B cell (primary cell): ENCODE data around the gene ADCY2. TPM values are rescaled to one million over a fixed set of nuclear protein-coding genes. Genes with fewer than 3 reads are reported as not detected.

Experiments
- ATAC-seq: fragments of 200-7000 bp; cut with Tn5 transposase; one replicate; pipeline ENCODE4 v1.10.0; 2021; ENCODE audit warnings: low read depth, mild to moderate bottlenecking, moderate number of reproducible peaks, moderate library complexity
- CTCF ChIA-PET: fragments of 350-600 bp; sonication (Branson Sonifier 250); formaldehyde crosslinking; loops from one replicate; lab custom pipeline; 2021; ENCODE audit warnings: antibody characterized with exemption, inconsistent platforms; lab: Charles Lee
- POLR2A ChIA-PET: fragments of 350-600 bp; sonication (Branson Sonifier 250); formaldehyde crosslinking; loops from one replicate; lab custom pipeline; 2021; ENCODE audit warnings: antibody characterized with exemption; lab: Charles Lee
- DNase-seq: peaks from one replicate; pipeline ENCODE4 v3.0.0; 2013
- H2AFZ ChIP-seq: 2 replicates; pipeline ENCODE4 v1.6.1; 2012; ENCODE audit warnings: mild to moderate bottlenecking, low read depth, low read length; ENCODE audit not compliant: insufficient read depth, poor library complexity, severe bottlenecking
- H3K27ac ChIP-seq, 2 donors: 1 replicate in 1 of 2; 2 replicates in 1 of 2; pipeline ENCODE4 v1.5.1; 2012 to 2013; ENCODE audit warnings: low read length in 2 of 2, mild to moderate bottlenecking in 2 of 2, moderate library complexity in 1 of 2
- H3K27me3 ChIP-seq, 4 experiments: fragments of 200-600 bp in 1 of 4; sonication (generic) in 1 of 4; replicated peaks in 1 of 4; 1 replicate in 2 of 4; 2 replicates in 2 of 4; pipeline versions ENCODE4 v1.6.1 to v1.7.0; 2013 to 2016; ENCODE audit warnings: low read length in 3 of 4, mild to moderate bottlenecking in 2 of 4, mixed read lengths in 1 of 4, moderate library complexity in 1 of 4; ENCODE audit not compliant: insufficient read depth in 4 of 4, control insufficient read depth in 3 of 4; ENCODE audit errors: control extremely low read depth in 1 of 4
- H3K36me3 ChIP-seq, 2 experiments: replicated peaks in 1 of 2; 1 replicate in 1 of 2; 2 replicates in 1 of 2; pipeline versions ENCODE4 v1.6.1 to v1.7.1; 2013; ENCODE audit warnings: low read length in 1 of 2; ENCODE audit not compliant: insufficient read depth in 2 of 2, control insufficient read depth in 1 of 2; ENCODE audit errors: control extremely low read depth in 1 of 2, extremely low read depth in 1 of 2
- H3K4me1 ChIP-seq, 2 donors: fragments of 200-600 bp in 1 of 2; sonication (generic) in 1 of 2; 1 replicate in 1 of 2; 2 replicates in 1 of 2; pipeline versions ENCODE4 v1.5.1 to v1.6.1; 2013 to 2017; ENCODE audit warnings: low read length in 2 of 2; ENCODE audit not compliant: control insufficient read depth in 2 of 2, insufficient read depth in 2 of 2
- H3K4me2 ChIP-seq: replicated peaks from 2 replicates; pipeline ENCODE3; 2012; ENCODE audit warnings: mild to moderate bottlenecking, low read depth, low read length; ENCODE audit not compliant: poor library complexity, severe bottlenecking
- H3K4me3 ChIP-seq, 5 experiments: fragments of 200-600 bp in 1 of 5; sonication (generic) in 1 of 5; 1 replicate in 3 of 5; 2 replicates in 2 of 5; pipeline versions ENCODE4 v1.5.1 to v1.7.0; 2011 to 2016; ENCODE audit warnings: low read length in 4 of 5, mild to moderate bottlenecking in 4 of 5, low read depth in 2 of 5, control low read depth in 1 of 5, moderate library complexity in 1 of 5; ENCODE audit not compliant: insufficient read depth in 1 of 5; ENCODE audit errors: control extremely low read depth in 1 of 5, extremely low read depth in 1 of 5
- H3K79me2 ChIP-seq: fragments of 200-600 bp; sonication (generic); one replicate; pipeline ENCODE4 v1.6.0; 2016; ENCODE audit warnings: low read length; ENCODE audit not compliant: control insufficient read depth, insufficient read depth
- H3K9ac ChIP-seq: fragments of 200-600 bp; sonication (generic); 2 replicates; pipeline ENCODE4 v1.6.1; 2017; ENCODE audit warnings: mild to moderate bottlenecking, low read length, moderate library complexity
- H3K9me3 ChIP-seq, 3 donors: one replicate each; pipeline versions ENCODE4 v1.6.1 to v1.7.1; 2013; ENCODE audit warnings: low read length in 2 of 3; ENCODE audit not compliant: control insufficient read depth in 2 of 3, insufficient read depth in 1 of 3; ENCODE audit errors: control extremely low read depth in 1 of 3
- H4K20me1 ChIP-seq: 2 replicates; pipeline ENCODE4 v1.6.0; 2012; ENCODE audit warnings: mild to moderate bottlenecking, low read length; ENCODE audit not compliant: insufficient read depth, control insufficient read depth, poor library complexity, severe bottlenecking
- H3K27ac Mint-ChIP-seq: one replicate; pipeline ENCODE4 v1.8.0; 2021; ENCODE audit warnings: mixed read lengths
- H3K27me3 Mint-ChIP-seq: one replicate; pipeline ENCODE4 v1.8.0; 2021; ENCODE audit warnings: mixed read lengths
- H3K4me1 Mint-ChIP-seq: one replicate; pipeline ENCODE4 v1.8.0; 2021; ENCODE audit warnings: mixed read lengths
- H3K4me3 Mint-ChIP-seq: one replicate; pipeline ENCODE4 v1.8.0; 2021; ENCODE audit warnings: mixed read lengths
- H3K9me3 Mint-ChIP-seq: one replicate; pipeline ENCODE4 v1.8.0; 2022; ENCODE audit warnings: mixed read lengths; ENCODE audit not compliant: insufficient read depth
- EZH2 ChIP-seq: IDR thresholded peaks from 2 replicates; pipeline ENCODE4 v1.6.1; 2012; ENCODE audit warnings: borderline replicate concordance, low read depth, mild to moderate bottlenecking, moderate library complexity, low read length; ENCODE audit not compliant: insufficient read depth, poor library complexity, severe bottlenecking
- WGBS: methylation state at CpG from one replicate; pipeline ENCODE4 v1.1.5; 2013; ENCODE audit warnings: missing lambda C conversion rate; ENCODE audit not compliant: insufficient coverage; 5-methylcytosine and 5-hydroxymethylcytosine counted together
- intact Hi-C: fragments of 100-400 bp; cut with micrococcal nuclease; formaldehyde crosslinking; loops from one replicate; pipeline ENCODE4 v1.10.0; 2022
- polyA plus RNA-seq: library from polyadenylated mRNA; depleted of rRNA; stranded (reverse); fragments of >200 nt; gene quantifications from 2 replicates; pipeline ENCODE4 v1.2.3, GENCODE V29; 2012
- total RNA-seq, 2 donors: library from RNA; stranded (reverse); fragments of 120-200 nt in 1 of 2; gene quantifications; 1 replicate in 1 of 2; 2 replicates in 1 of 2; pipeline versions ENCODE4 v1.2.3 to v1.2.4, GENCODE V29; 2013 to 2022
- TF ChIP-seq, protein P1 (sequence below): fragments of 200-600 bp; IDR thresholded peaks from one replicate; pipeline ENCODE4 v1.8.0; 2022; ENCODE audit warnings: antibody characterized with exemption, mild to moderate bottlenecking

ADCY2 gene
- total and polyA plus RNA-seq, 2 donors (not counting 1 experiment from before 2014, with no cell fraction given), result not detected

DNA sequence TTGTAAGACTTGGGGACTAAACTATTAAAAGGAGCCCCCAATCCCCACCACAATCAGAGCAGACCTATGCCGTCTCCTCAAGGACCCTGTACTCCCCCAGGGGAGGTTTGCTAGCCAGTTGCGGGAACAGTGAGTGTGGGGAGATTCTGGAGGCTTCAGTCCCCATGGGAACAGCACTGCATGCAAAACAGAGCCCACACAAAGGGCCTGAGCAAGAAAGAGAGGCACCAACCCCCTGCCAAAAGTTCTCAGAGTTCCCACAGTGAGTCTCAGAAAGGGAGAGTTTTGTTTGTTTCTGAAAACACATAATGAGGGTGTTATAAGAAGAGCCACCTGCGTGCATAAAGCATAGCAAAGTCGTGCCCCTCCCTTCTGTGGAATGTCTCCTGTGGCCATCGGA, 398.4 kb downstream of the ADCY2 start:
- Histone ChIP-seq H3K79me2 (no peaks in the 10 kb centered on the region), H3K27ac (no peak overlapping the region), H3K4me1 (no peaks in the 10 kb centered on the region), H3K9me3 (no peaks in the 10 kb centered on the region), H3K4me2 (no peak overlapping the region), H4K20me1 (no peaks in the 10 kb centered on the region), H3K27me3 (no peaks in the 10 kb centered on the region), H3K9ac (no peak overlapping the region), H3K4me3 (no peak overlapping the region), H2AFZ (no peak overlapping the region), H3K36me3 (no peaks in the 10 kb centered on the region)
- Mint-ChIP-seq H3K27me3 (peaks cover 8% of the 10 kb centered on the region), H3K27ac (no peak overlapping the region), H3K9me3 (no peaks in the 10 kb centered on the region), H3K4me3 (no peak overlapping the region), H3K4me1 (no peaks in the 10 kb centered on the region)
- DNase-seq, result no peak
- no peak for ATAC-seq
- ChIA-PET CTCF (no interaction called here), POLR2A (no interaction called here)
- intact Hi-C loops, result no loop called here
- TF ChIP-seq, protein P1, sequence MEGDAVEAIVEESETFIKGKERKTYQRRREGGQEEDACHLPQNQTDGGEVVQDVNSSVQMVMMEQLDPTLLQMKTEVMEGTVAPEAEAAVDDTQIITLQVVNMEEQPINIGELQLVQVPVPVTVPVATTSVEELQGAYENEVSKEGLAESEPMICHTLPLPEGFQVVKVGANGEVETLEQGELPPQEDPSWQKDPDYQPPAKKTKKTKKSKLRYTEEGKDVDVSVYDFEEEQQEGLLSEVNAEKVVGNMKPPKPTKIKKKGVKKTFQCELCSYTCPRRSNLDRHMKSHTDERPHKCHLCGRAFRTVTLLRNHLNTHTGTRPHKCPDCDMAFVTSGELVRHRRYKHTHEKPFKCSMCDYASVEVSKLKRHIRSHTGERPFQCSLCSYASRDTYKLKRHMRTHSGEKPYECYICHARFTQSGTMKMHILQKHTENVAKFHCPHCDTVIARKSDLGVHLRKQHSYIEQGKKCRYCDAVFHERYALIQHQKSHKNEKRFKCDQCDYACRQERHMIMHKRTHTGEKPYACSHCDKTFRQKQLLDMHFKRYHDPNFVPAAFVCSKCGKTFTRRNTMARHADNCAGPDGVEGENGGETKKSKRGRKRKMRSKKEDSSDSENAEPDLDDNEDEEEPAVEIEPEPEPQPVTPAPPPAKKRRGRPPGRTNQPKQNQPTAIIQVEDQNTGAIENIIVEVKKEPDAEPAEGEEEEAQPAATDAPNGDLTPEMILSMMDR, result no peak
- TF ChIP-seq EZH2, result no peak
- 80% methylated on average over 1 of the region's 5 CpGs for WGBS

DNA sequence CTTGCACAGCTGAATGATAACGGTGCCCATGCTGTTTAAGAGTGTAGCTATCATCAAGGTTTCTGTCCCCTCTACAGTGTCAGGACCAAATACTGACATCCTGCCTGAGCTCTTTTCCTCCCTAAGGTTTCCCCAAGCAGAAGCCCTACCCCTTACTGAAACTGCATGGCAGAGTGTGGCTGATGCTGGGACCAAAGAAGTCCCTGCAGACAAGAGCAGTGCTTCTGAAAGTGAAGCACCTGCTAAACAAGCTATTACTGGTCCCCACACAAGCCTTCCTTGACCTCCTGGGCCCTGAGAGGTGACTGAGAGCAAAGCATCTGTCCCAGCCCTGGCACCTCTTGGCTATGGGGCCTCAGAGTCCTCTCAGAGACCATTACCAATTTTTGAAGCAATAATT, 398.9 kb downstream of the ADCY2 start:
- no peak overlapping the region for H3K4me3 ChIP-seq
- Mint-ChIP-seq H3K4me3 (no peak overlapping the region), H3K9me3 (no peaks in the 10 kb centered on the region), H3K27me3 (peaks cover 8% of the 10 kb centered on the region), H3K27ac (no peak overlapping the region), H3K4me1 (no peaks in the 10 kb centered on the region)
- DNase-seq (no peak), ATAC-seq (no peak)
- H3K27me3 ChIP-seq, result no peaks in the 10 kb centered on the region
- no peaks in the 10 kb centered on the region for H4K20me1 ChIP-seq
- H3K79me2 ChIP-seq, result no peaks in the 10 kb centered on the region
- intact Hi-C loops, result no loop called here
- no CpG with 5 or more reads among the region's 1 CpG for WGBS
- ChIA-PET POLR2A (no interaction called here), CTCF (no interaction called here)
- no peak overlapping the region for H2AFZ ChIP-seq
- H3K27ac ChIP-seq, result no peak overlapping the region
- no peaks in the 10 kb centered on the region for H3K9me3 ChIP-seq
- TF ChIP-seq, protein P1, result no peak
- TF ChIP-seq EZH2, result no peak
- no peaks in the 10 kb centered on the region for H3K36me3 ChIP-seq
- H3K4me1 ChIP-seq, result no peaks in the 10 kb centered on the region
- H3K4me2 ChIP-seq, result no peak overlapping the region
- no peak overlapping the region for H3K9ac ChIP-seq
